ENCODE results near the gene HOXD10.
A peak's percentile ranks its signal among the peaks of the same experiment; 100 is the strongest.

- peak; percentile 76 for TF ChIP-seq EZH2 (IDR thresholded peaks at IDR 0.05)
- TF ChIP-seq CTCF (IDR thresholded peaks at IDR 0.05) = no peak
Observed at GRCh38 chr2:176080540-176081375, 35.8 kb upstream of the HOXD10 start.
